Peyer's patch (tissue), 4 donors: Measurements from ENCODE around the gene WFDC1.

Experiments
- POLR2A ChIP-seq, 2 donors: fragments of 450-650 bp; IDR thresholded peaks; one replicate each; pipeline ENCODE4 v1.5.1; 2017; ENCODE audit warnings: antibody characterized with exemption in 2 of 2, mild to moderate bottlenecking in 2 of 2, moderate library complexity in 2 of 2
- TF ChIP-seq, protein P1 (sequence below), 6 experiments: fragments of 450-650 bp in 4 of 6; fragments of 200-600 bp in 2 of 6; sonication (generic) in 1 of 6; IDR thresholded peaks; one replicate each; pipeline ENCODE4 v1.5.1; 2017 to 2019; ENCODE audit warnings: antibody characterized with exemption in 6 of 6, mild to moderate bottlenecking in 3 of 6, moderate library complexity in 1 of 6

GRCh38 chr16:84286578-84287240 is 8.0 kb upstream of the WFDC1 start:
- TF ChIP-seq, protein P1, sequence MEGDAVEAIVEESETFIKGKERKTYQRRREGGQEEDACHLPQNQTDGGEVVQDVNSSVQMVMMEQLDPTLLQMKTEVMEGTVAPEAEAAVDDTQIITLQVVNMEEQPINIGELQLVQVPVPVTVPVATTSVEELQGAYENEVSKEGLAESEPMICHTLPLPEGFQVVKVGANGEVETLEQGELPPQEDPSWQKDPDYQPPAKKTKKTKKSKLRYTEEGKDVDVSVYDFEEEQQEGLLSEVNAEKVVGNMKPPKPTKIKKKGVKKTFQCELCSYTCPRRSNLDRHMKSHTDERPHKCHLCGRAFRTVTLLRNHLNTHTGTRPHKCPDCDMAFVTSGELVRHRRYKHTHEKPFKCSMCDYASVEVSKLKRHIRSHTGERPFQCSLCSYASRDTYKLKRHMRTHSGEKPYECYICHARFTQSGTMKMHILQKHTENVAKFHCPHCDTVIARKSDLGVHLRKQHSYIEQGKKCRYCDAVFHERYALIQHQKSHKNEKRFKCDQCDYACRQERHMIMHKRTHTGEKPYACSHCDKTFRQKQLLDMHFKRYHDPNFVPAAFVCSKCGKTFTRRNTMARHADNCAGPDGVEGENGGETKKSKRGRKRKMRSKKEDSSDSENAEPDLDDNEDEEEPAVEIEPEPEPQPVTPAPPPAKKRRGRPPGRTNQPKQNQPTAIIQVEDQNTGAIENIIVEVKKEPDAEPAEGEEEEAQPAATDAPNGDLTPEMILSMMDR (IDR thresholded peaks at IDR 0.05) = no peak
- TF ChIP-seq POLR2A (IDR thresholded peaks at IDR 0.05) = no peak
